GM18505 (cell line): ENCODE results near the gene MICU2.

ENCODE experiments used
- ATAC-seq: cut with Tn5 transposase; IDR thresholded peaks from one replicate; pipeline ENCODE4 v1.9.1; 2021; ENCODE audit not compliant: unreplicated experiment
- POLR2A ChIP-seq: IDR thresholded peaks from 4 replicates; pipeline ENCODE4 v1.6.1; 2011; ENCODE audit warnings: borderline replicate concordance; ENCODE audit not compliant: insufficient read depth, insufficient read length; ENCODE audit errors: extremely low read depth

The MICU2 gene

DNA sequence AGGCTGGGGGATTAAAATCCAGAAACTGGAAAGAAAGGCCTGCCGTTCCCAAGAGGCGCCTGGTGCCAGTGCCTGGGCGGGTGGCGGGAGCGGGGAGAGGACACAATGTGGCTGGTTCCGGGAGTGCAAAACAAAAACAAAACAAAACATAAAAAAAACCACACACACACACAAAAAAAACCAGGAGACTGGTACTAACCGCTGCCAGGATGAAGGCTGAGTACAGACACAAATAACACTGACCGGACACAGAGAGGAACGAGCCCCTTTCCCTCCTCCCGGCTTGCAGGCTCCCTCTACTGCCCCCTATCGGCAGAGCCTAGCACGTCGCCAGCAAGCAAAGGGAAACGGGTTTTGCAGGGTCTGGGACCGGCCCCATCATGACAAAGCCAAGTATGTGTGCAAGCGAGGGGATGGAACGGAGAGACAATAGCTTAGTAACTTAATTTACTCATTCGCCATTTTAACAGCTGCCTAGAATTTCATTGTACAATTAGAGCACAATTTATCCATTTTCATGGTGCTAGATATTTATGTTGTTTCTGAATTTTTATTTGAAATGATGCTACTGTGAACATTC lies 127.0 kb downstream of the MICU2 start:
- TF ChIP-seq POLR2A: no peak
- ATAC-seq: peak; percentile 90

DNA sequence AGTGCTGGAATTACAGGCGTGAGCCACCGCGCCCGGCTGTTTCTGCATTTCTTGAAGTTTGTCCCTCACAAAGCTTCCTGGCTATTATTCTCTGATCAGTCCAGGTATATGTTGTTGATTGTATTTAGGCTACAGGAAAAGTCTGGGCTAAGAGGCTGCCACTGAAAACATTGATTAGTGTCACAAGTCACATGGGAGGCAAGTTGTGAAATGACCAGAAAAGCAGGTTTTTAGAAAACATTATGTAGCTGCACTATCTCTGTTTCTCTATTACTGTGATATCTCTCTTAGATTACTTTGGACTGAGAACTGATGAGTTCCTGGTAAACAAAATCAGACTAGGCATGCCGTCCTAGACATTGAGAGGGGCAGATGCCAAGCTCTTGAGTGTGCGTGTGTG lies 128.9 kb downstream of the MICU2 start:
- ATAC-seq: no peak
- TF ChIP-seq POLR2A: no peak

DNA sequence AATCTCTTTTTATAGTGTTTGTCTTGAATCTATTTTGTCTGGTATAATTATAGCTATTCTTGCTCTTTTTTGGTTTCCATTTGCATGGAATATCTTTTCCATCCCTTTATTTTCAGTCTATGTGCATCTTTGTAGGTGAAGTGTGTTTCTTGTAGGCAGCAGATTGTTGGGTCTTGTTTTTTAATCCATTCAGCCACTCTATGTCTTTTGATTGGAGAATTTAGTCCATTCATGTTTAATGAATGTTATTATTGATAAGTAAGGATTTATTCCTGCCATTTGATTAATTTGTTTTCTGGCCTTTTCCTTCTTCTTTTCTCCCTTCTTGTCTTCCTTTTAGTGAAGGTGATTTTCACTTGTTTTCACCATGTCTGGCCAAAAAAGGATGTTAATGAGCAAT lies 133.2 kb downstream of the MICU2 start:
- ATAC-seq: no peak
- TF ChIP-seq POLR2A: no peak

DNA sequence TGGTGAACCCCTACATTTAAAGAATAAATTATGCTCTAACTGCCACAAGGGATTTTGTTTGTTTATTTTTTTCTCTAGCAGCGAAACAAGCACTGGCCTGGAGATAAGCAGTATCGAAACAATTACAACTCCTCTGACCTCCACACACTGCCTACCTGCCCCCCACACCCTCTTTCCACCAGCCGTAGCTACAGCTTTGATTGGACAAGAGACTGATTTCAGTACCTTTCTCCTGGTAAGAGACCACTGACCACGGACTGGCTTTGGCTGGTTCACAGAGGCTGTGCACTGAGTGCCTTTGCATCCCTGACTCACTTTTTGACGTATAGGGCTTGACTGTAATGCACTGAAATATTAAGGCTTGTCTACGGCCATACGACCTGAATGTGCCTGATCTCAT lies 137.4 kb downstream of the MICU2 start:
- TF ChIP-seq POLR2A: no peak
- ATAC-seq: no peak

DNA sequence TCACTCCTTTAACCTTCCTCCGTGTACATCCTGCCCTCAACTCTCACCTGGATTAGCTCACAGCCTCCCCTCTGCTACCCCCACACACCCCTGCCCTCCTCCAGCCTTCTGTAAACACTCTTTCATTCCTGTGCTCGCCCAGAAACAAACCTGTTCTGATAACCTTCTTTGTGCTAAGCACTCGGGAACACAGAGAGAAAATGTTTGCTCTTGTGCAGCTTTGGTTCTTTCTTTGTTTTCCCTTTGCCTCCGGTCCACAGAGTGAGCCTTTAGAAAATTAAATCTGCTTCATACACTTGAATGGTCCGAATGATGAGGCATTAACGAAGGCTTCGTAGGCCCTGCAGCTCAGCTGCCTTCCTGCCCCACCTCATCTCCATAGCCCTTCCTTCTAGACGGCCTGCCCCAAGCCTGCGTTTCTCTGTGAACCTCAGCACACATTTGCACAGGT lies 138.2 kb downstream of the MICU2 start:
- ATAC-seq: no peak
- no peak for TF ChIP-seq POLR2A

DNA sequence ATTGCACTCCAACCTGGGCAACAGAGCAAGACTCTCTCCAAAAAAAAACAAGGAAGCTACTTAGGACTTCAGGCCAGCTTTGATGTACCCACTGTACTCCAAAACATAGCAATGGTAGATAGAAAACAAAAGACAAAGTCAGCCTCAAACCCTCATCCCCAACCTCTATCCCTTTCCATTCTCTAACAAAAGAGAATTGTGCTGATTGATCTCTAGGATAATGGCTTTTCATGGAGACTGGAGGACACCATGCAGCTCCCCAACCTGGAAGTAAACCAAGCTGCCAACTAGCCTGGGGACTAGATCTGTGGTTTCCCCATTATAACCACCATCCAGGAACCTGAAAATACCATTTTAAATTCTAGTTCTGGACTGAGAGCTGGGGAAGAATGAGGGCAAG lies 140.5 kb downstream of the MICU2 start:
- TF ChIP-seq POLR2A: no peak
- no peak for ATAC-seq

DNA sequence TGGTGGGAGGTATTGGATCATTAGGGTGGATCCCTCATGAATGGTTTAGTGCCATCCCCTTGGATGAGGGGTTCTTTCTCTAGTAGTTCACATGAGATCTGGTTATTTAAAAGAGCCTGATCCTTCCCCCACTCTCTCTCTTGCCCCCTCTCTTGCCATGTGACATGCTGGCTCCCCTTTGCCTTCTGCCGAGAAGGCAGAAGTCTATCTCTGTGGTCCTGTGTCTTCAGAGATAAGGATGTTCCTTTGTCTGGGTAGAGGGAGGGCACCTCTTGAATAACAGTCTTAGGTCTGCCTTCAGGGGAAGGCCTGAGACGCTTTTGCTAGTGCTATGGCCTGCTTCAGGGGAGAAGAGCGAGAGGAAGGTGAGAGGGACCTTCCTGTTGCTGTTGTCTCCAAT lies 142.8 kb downstream of the MICU2 start:
- ATAC-seq: no peak
- TF ChIP-seq POLR2A: no peak

DNA sequence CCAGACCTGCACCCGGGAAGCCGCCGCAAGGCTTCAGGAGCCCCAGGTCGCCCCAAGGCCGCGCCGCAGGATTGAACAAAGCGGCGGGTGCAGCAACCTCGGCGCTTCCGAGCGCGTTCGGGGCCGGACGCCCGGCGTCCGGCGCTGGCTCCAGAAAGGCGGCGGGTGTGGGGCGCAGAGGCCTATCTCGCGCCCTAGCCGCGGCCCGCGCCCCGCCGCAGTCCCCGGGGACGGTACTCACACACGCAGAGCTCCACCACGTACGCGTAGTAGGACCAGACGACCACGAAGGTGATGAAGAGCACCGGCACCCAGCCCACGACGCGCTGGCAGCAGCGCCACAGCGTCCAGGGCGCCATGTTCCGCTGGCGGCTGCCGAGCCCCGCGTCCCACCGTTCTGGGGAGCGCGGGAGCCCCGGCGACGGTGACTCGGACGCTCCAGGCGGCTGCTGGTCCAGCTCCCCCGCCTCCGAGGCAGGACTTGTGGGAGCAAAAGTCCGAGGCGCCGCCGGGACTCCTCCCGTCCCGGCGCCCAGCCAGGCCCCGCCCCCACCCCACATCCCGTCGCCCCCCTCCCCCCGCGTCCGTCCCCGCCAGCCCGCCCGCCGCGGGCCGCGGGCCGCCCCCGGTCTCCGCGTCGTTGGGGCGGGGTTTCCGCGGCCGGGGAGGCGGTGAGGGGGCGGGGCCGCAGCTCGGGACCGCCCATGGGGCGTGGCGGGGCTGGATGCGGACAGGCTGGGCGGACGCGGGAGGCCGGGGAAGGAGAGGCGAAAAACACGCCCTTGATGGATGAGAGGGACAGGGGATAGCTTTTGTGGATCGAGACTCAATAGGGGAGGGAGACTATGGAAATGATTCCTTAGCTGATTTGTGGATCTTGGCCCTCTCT lies 144.9 kb downstream of the MICU2 start, which contains the start of gene ZDHHC20:
TSS of gene ZDHHC20 (minus strand) at position 491 of the 889 bp plus-strand sequence. CDS start at position 359, 132 bp downstream.
- peak; percentile 86 for ATAC-seq
- peak; percentile 81 for TF ChIP-seq POLR2A

DNA sequence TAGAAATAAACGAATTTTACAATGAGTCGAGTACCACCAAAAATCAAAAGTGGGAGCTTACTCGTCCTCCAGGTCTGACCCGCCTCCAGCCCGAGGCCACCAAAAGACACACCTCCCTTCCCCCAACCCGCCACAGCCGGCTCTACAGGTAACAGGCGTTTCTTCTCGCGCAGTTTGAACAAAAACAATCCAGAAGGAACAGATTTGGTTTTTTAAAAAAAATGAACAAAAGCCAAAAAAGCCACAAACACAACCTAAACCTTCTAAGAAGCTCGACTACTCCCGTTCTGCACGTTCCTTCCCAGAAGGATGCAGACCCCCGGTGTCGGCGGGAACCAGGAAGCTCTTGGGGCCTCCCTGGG lies 145.5 kb downstream of the MICU2 start:
- ATAC-seq: peak; percentile 38
- no peak for TF ChIP-seq POLR2A

DNA sequence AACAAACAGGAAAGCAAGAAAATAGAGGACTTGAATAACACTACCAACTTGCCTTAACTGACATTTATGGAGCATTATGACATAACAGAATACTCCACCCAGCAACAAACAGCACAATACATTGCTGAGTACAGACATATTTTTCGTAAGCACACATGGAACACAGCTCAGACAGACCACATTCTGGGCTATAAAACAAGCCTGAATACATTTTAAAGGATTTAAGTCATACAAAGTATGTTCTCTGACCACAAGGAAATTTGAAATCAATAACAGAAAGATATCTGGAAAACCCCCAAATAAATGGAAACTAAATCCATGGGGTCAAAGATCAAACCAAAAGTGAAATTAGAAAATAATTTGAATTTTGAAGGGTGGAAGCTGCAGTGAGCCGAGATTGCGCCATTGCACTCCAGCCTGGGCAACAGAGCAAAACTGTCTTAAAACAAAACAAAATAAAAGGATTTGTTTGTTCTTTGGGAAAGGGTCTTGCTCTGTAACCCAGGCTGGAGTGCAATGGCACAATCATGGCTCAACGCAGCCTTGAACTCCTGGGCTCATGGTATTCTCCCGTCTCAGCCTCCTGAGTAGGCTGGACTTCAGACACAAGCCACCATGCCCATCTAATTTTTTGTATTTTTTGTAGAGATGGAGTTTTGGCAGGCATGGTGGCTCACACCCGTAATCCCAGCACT lies 150.4 kb downstream of the MICU2 start:
- ATAC-seq: no peak
- no peak for TF ChIP-seq POLR2A

DNA sequence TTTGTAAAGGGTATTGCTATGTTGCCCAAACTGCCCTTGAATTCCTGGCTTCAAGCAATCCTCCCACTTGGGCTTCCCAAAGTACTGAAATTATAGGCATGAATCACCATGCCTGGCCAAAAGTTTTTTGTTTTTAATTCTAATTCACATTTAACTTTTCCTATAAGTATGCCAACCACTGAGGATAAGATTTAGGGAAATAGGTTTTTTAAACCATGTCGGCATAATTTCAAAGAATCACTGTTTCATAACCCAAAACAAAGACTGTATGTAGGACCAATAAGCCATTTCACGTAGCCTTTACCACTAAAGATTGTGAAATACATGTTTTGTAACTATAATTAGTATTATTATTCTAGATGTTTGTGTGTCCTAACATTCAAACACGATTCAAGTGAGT lies 153.0 kb downstream of the MICU2 start:
- ATAC-seq: no peak
- no peak for TF ChIP-seq POLR2A

DNA sequence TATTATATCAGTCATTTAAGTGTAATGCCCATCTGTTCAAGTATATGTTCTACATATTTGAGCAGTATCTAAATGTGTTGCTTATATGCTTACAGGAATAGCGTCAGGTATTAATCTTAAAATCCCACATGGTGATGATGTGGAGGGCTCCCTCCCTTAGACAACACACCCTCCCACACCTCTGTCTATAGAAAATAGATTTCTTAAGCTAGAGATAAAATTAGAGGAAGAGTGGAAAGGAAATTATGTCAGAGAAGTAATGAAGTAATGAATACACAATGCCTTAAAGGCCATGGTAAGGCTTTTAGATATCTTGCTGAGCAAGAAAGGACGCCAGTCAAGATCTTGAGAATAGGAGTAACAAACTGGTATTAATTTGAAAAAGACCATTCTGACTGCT lies 157.3 kb downstream of the MICU2 start:
- no peak for TF ChIP-seq POLR2A
- no peak for ATAC-seq

DNA sequence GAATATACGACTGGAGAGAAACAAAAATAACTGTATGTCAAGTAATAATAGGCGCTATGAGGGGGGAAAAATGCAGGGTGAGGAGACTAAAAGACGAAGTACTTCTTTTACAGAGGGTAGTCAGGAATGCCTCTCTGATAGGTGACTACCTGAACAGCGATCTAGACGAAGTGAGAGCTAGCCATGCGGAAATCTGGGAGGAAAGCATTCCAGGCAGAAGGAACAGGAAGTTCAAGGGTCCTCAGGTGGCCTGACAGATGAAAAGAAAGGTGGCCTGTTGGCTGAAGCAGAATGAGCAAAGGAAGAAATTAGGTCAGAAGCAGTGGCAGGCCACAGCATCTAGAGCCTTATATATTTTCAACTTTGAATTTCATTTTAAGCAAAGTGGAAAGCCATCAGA lies 158.2 kb downstream of the MICU2 start:
- TF ChIP-seq POLR2A: no peak
- no peak for ATAC-seq
